ENCODE measurements around the gene OGFOD3.

DNA sequence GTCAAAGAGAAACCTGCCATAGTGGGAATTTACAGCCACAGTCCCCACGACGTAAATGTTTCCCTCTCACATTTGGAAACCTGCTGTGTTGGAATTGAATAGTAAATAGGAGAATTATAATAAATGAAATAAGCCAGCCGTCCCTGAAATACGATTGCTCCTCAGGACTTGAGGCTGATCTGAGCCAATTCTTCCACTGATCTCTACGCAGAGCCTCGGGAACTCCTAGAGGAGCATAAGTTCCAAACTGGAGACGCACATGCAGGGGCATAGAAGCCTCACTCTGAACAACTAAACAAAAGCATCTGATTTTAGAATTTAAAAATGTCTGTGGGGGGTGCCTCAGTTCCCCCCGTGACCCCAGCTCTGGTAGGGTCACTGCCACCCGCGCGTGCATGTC, 69.5 kb downstream of the OGFOD3 start:
- TF ChIP-seq EZH2 (IDR thresholded peaks at IDR 0.05; ENCODE audit: borderline replicate concordance, insufficient read depth, low read depth, low read length, poor library complexity, severe bottlenecking), result no peak
- TF ChIP-seq, protein P1, sequence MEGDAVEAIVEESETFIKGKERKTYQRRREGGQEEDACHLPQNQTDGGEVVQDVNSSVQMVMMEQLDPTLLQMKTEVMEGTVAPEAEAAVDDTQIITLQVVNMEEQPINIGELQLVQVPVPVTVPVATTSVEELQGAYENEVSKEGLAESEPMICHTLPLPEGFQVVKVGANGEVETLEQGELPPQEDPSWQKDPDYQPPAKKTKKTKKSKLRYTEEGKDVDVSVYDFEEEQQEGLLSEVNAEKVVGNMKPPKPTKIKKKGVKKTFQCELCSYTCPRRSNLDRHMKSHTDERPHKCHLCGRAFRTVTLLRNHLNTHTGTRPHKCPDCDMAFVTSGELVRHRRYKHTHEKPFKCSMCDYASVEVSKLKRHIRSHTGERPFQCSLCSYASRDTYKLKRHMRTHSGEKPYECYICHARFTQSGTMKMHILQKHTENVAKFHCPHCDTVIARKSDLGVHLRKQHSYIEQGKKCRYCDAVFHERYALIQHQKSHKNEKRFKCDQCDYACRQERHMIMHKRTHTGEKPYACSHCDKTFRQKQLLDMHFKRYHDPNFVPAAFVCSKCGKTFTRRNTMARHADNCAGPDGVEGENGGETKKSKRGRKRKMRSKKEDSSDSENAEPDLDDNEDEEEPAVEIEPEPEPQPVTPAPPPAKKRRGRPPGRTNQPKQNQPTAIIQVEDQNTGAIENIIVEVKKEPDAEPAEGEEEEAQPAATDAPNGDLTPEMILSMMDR (IDR thresholded peaks at IDR 0.05), result no peak
